Measurements from ENCODE around the gene TNIP2. TPM values are rescaled to one million over a fixed set of nuclear protein-coding genes. Genes with fewer than 3 reads are reported as not detected.

TNIP2 gene
- total RNA-seq, 2 donors from 2014 or later: 72.3 to 85.8 TPM

- no peak for DNase-seq
- H3K36me3 Mint-ChIP-seq (ENCODE audit: insufficient read depth in 2 of 2): peaks cover 4 to 45% of the 10 kb centered on the region in 2 donors
- no peaks in the 10 kb centered on the region for H3K27me3 Mint-ChIP-seq (ENCODE audit: low read depth)
- H3K4me1 Mint-ChIP-seq (ENCODE audit: low read depth): peaks cover 9% of the 10 kb centered on the region
- H3K9me3 Mint-ChIP-seq: no peaks in the 10 kb centered on the region
- no peak overlapping the region for H3K4me3 Mint-ChIP-seq
- no peak for ATAC-seq (replicated peaks in 1 of 2)
- peak overlapping the region; percentile 80 for H3K27ac Mint-ChIP-seq
Measured at GRCh38 chr4:2698951-2699505, 57.1 kb downstream of the TNIP2 start.

- DNase-seq (no peak), ATAC-seq (replicated peaks in 1 of 2) (no peak)
- Mint-ChIP-seq H3K27me3 (ENCODE audit: low read depth) (no peaks in the 10 kb centered on the region), H3K4me3 (no peak overlapping the region), H3K27ac (no peak overlapping the region), H3K9me3 (no peaks in the 10 kb centered on the region), H3K36me3 (ENCODE audit: insufficient read depth in 2 of 2) (peaks cover 6 to 48% of the 10 kb centered on the region in 2 donors), H3K4me1 (ENCODE audit: low read depth) (peaks cover 9% of the 10 kb centered on the region)
Measured at GRCh38 chr4:2698504-2698903, 57.6 kb downstream of the TNIP2 start.

- peaks cover 9% of the 10 kb centered on the region for H3K4me1 Mint-ChIP-seq (ENCODE audit: low read depth)
- no peak overlapping the region for H3K4me3 Mint-ChIP-seq
- peaks cover 6 to 50% of the 10 kb centered on the region in 2 donors for H3K36me3 Mint-ChIP-seq (ENCODE audit: insufficient read depth in 2 of 2)
- no peak overlapping the region for H3K27ac Mint-ChIP-seq
- DNase-seq: no peak
- no peak for ATAC-seq (replicated peaks in 1 of 2)
- H3K9me3 Mint-ChIP-seq: no peaks in the 10 kb centered on the region
- no peaks in the 10 kb centered on the region for H3K27me3 Mint-ChIP-seq (ENCODE audit: low read depth)
Measured at GRCh38 chr4:2697995-2698414, 58.1 kb downstream of the TNIP2 start.

GRCh38 chr4:2696423-2696822 is 59.7 kb downstream of the TNIP2 start:
- DNase-seq (no peak), ATAC-seq (replicated peaks in 1 of 2) (no peak)
- Mint-ChIP-seq H3K4me1 (ENCODE audit: low read depth) (peaks cover 22% of the 10 kb centered on the region), H3K4me3 (no peak overlapping the region), H3K9me3 (no peaks in the 10 kb centered on the region), H3K27ac (peak overlapping the region; percentile 70), H3K36me3 (ENCODE audit: insufficient read depth in 2 of 2) (peaks cover 13 to 47% of the 10 kb centered on the region in 2 donors), H3K27me3 (ENCODE audit: low read depth) (no peaks in the 10 kb centered on the region)

- Mint-ChIP-seq H3K27me3 (ENCODE audit: low read depth) (no peaks in the 10 kb centered on the region), H3K9me3 (no peaks in the 10 kb centered on the region), H3K4me1 (ENCODE audit: low read depth) (peaks cover 32% of the 10 kb centered on the region), H3K4me3 (no peak overlapping the region), H3K27ac (no peak overlapping the region), H3K36me3 (ENCODE audit: insufficient read depth in 2 of 2) (peaks cover 15 to 54% of the 10 kb centered on the region in 2 donors)
- ATAC-seq (replicated peaks in 1 of 2) (no peak), DNase-seq (no peak)
Measured at GRCh38 chr4:2695346-2696060, 60.6 kb downstream of the TNIP2 start.

GRCh38 chr4:2694691-2695090 is 61.4 kb downstream of the TNIP2 start:
- no peaks in the 10 kb centered on the region for H3K27me3 Mint-ChIP-seq (ENCODE audit: low read depth)
- ATAC-seq (replicated peaks in 1 of 2) (no peak), DNase-seq (no peak)
- H3K27ac Mint-ChIP-seq: no peak overlapping the region
- peaks cover 15 to 52% of the 10 kb centered on the region in 2 donors for H3K36me3 Mint-ChIP-seq (ENCODE audit: insufficient read depth in 2 of 2)
- no peaks in the 10 kb centered on the region for H3K9me3 Mint-ChIP-seq
- peaks cover 40% of the 10 kb centered on the region for H3K4me1 Mint-ChIP-seq (ENCODE audit: low read depth)
- H3K4me3 Mint-ChIP-seq: no peak overlapping the region

GRCh38 chr4:2691952-2692435 is 64.1 kb downstream of the TNIP2 start:
- peaks cover 40% of the 10 kb centered on the region for H3K4me1 Mint-ChIP-seq (ENCODE audit: low read depth)
- H3K27me3 Mint-ChIP-seq (ENCODE audit: low read depth): no peaks in the 10 kb centered on the region
- no peaks in the 10 kb centered on the region for H3K9me3 Mint-ChIP-seq
- H3K27ac Mint-ChIP-seq: peak overlapping the region; percentile 93
- H3K4me3 Mint-ChIP-seq: peak overlapping the region; percentile 51 to 69
- DNase-seq: peak; percentile 23 to 31
- ATAC-seq (replicated peaks in 1 of 2): peak; percentile 69 to 72
- peaks cover 15 to 50% of the 10 kb centered on the region in 2 donors for H3K36me3 Mint-ChIP-seq (ENCODE audit: insufficient read depth in 2 of 2)

Other genes with a start within 250 kb of the TNIP2 start
- gene FAM193A, start 219.7 kb downstream of the TNIP2 start, total RNA-seq: 10 to 100 TPM; 36.2 to 36.5 TPM
- gene SH3BP2, start 36.7 kb upstream of the TNIP2 start, total RNA-seq: 10 to 100 TPM; 60.7 to 65.6 TPM
- 100 to 1,000 TPM; 281 to 282 TPM for gene ADD1, start 87.5 kb upstream of the TNIP2 start, total RNA-seq
- 10 to 100 TPM; 72.0 to 75.8 TPM for gene NOP14, start 207.1 kb upstream of the TNIP2 start, total RNA-seq
- gene GRK4, start 207.2 kb upstream of the TNIP2 start, total RNA-seq: 1 to 10 TPM; 3.8 to 5.5 TPM